Right ventricle myocardium superior (tissue), 1 donor: ENCODE data around the gene MIER3. TPM values are rescaled to one million over a fixed set of nuclear protein-coding genes. Genes with fewer than 3 reads are reported as not detected.
A peak's percentile ranks its signal among the peaks of the same experiment; 100 is the strongest.

Experiments used
- ATAC-seq: fragments of 200-7000 bp; cut with Tn5 transposase; one replicate; pipeline ENCODE4 v1.9.1; 2020; ENCODE audit warnings: mild to moderate bottlenecking; ENCODE audit not compliant: poor library complexity
- DNase-seq: peaks from one replicate; pipeline ENCODE4 v3.0.0-alpha.2; 2020
- intact Hi-C: fragments of 100-400 bp; cut with DNase I; formaldehyde crosslinking; loops from one replicate; pipeline ENCODE4 v1.11.2; 2022
- total RNA-seq: library from RNA; stranded (reverse); fragmentation: NEBNext Ultra II Directional; extraction: Animal tissue kit (Norgen Biotek cat#: 25700); gene quantifications from one replicate; pipeline ENCODE4 v1.2.1, GENCODE V29; 2021
- donor health status: DM: no; HTN: yes; CAD: no; lungs with severe emphysema.

Gene MIER3
- total RNA-seq, 1 donor from 2014 or later, result 14.7 TPM

DNA sequence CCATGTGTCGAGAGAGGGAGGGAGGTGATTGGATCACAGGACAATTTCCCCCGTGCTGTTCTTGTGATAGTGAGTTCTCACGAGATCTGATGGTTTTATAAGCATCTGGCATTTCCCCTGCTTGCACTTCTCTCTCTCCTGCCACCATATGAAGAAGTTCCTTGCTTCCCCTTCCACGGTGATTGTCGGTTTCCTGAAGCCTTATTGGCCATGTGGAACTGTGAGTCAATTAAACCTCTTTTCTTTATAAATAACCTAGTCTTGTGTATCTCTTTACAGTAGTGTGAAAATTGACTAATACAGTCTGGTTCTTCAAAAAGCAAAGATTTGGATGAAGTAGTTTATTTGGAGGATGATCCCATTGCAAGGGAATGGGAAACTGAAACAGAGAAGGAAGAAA, 11.3 kb upstream of the MIER3 start:
- no peak for DNase-seq
- no peak for ATAC-seq
- intact Hi-C loops, result no loop called here

DNA sequence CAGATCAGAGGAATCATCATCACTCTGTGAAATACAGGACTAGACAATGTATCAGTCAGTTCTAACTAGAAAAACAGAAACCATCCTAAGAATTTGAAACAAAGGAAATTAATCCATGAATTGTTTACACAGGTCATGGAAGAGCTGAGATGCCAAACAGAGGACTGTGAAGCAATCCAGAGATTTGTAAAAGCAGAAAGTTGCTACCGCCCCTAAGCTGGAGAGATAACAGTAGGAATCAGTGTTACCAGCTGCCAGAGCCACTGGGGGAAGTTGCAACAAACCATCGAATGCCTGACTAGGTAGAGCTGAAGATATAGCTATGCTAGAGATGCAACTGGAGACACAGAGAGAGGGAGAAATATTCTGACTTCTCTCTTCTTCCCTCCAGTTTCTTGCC, 10.4 kb upstream of the MIER3 start:
- DNase-seq (no peak), ATAC-seq (no peak)
- intact Hi-C loops, result no loop called here

DNA sequence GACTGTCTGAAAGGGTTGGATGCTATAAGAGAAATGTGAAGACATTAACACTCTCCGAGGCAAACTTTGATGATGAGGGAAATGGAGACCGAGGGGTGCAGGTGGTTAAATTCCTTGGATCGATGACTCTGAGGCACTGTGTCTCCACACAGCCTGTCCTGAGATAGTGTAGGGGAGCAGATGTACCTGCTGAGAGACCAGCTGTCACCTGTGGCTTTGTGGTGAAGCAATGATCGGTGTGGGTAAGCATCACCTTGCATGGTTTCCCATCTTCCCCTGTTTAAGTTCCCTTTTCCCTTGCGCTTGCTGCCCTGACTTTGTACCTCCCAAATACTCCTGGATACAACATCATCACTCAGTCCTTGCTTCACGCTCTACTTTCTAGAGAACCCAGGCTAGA, 9.8 kb upstream of the MIER3 start:
- intact Hi-C loops, result no loop called here
- DNase-seq (no peak), ATAC-seq (no peak)

DNA sequence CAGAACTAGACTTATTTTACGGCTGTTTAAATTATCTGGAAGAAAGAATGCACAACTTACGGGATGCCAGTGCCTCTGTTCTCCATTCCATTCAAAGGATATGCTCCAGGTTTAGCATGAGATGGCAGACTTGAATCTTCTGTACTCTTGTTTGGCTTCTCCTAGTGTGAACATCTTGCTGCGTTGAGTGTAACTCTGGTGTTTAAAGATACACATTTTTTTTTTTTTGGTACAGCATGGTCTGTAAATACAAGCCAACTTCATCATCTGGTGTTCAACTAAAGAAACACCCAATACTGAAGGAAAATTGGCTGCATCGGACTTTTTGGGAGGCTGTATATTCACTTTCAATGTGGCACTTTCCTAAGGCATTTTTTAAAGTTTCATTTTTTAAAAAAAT, 7.4 kb upstream of the MIER3 start:
- intact Hi-C loops, result loop anchor here (10.0 kb wide), 1 partner anchor 215 kb away; the partner anchor contains the start of gene GPBP1
- DNase-seq, result no peak
- no peak for ATAC-seq

DNA sequence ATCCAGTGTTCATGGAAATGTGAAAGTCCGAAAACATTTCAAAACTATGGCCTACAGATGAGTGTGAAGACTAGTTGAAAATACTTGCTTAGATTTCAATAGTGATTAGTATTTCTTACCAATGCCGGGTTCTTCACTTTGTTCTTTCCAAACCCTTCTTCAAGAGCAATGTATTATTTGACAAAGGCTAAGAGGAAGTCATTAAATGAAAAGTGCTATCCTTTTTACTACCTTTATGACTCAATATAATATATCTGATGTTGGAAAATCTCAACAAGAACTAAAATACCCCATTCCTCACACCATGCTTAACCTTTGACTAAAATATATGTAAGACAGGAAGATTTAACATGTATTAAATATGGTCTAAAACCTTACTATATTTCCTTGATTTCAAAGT, 6.7 kb upstream of the MIER3 start:
- DNase-seq (no peak), ATAC-seq (no peak)
- intact Hi-C loops, result loop anchor here (10.0 kb wide), 1 partner anchor 216 kb away; the partner anchor contains the start of gene GPBP1

DNA sequence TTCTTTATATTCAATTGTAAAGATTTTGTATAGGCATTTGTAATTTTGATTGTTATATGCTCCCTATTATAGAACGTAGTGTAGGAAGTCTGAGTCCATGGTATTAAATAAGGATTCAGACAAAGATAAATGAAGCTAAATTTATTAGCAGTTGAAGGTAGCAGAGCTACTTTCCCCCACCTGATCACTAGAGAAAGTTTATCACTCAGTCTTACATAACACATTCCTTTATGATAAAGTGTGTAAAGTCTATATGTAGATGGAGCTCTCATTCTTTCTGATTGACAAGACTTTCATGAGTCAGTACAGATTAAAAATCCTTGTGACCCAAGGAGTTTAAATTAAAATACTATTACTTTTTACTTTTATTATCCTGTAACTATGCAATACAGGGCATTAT, 2.3 kb upstream of the MIER3 start:
- DNase-seq, result no peak
- no peak for ATAC-seq
- intact Hi-C loops, result loop anchor here (10.0 kb wide), 1 partner anchor 221 kb away; the partner anchor contains the start of gene GPBP1

DNA sequence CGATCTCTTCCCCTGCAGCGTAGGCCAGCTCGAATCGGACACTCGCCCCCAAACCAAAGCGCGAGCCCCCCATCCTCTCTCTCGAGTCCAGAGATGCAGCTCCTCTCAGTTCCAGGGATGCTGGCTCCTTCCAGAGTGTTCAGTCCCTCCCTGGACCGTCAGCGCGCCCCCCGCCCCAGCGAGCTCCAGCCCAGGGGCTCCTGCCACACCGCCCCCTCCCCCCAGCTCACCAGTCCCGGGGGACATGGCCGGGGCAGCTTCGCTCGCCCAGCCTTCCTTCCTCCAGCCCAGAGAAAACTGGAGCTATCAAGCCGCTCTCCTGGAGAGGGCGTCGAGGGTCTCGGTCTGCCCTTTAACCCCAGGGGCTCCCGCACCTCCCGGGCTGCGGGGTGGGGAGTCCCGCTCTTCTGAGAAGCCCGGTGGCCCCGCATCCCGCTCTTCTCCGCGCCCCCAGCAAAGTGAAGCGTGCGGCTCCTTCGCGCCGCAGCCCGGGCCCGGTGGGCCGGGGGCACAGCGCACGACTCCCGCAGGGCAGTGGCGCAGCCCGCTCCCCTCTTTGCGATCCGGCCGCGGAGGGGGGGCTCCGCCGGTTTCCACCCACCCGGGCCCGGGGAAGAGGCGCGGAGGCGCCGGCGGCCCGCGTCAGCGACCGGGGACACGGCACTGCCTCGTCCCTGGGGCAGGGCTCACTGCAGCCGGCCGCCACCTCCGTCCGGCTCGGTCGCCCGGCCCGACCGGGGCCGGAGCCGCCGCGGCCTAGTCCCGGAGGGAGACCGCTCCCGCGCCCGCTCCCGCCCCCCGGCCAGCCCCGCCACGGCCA, 587 bp downstream of the MIER3 start:
- intact Hi-C loops, result loop anchor here (10.0 kb wide), 1 partner anchor 223 kb away; the partner anchor contains the start of gene GPBP1
- DNase-seq, result peak; percentile 43
- ATAC-seq, result peak; percentile 57

DNA sequence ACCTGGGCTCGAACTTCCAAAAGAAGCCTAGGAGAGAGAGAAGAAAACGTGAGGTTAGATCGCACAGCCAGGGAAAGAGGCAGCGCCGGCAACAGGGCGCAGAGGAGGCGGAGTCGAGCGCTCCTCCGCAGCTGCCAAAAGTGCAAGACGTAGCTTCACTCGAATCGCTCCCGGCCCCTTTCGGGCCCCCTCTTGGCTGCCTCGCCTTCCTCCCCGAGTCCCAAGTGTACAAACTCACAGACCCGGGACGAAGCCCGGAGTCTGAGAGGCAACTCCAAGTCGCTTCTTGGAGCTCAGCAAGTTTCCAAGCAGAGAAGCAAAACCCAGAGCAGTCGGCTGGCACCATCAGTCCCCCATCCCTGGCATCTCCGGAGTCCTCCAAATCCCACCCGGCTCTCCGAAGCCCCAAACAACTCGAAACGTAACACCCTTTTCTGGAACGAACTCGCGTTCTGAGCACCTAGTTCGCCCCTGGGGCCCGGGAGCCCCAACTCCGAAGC, 1.2 kb downstream of the MIER3 start:
- peak; percentile 84 for DNase-seq
- intact Hi-C loops, result loop anchor here (10.0 kb wide), 1 partner anchor 224 kb away; the partner anchor contains the start of gene GPBP1
- ATAC-seq, result peak; percentile 84

DNA sequence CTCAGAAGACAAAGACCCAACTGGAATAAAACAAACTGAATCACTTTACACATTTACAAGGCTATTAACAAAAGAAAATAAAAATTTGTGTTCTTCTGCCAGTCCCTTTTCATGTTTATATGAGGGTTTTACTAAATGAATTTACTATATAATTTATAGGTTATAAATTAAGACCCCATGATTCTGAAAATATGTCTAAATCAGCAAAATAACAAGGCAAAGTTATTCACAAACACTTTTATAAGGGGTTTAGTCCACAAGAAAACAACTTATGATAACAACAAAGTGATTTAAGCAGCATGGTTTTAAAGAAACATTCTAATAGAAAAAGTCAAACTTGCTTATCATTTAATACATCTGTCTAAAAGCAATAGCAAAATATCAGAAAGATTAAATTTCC, 4.9 kb downstream of the MIER3 start:
- no peak for DNase-seq
- no peak for ATAC-seq
- intact Hi-C loops, result no loop called here

DNA sequence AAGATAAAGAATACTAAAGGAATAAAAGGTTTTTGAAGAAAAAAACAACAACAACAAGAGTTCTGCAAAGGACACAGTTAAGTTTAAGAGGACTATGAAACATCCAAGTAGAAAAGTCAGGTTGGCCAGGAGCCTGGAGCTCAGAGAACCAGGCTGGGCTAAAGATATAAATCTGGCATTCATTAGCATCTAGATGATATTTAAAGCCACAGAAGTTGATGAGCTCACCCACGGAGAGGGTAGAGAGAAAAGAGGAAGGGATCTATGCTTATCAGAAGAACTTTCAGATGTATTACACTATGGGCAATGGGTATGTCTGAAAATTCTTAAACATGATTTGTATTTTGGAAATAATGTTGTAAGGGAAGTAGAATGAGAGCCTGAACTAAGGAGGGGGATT, 9.9 kb downstream of the MIER3 start:
- no peak for DNase-seq
- intact Hi-C loops, result no loop called here
- no peak for ATAC-seq

DNA sequence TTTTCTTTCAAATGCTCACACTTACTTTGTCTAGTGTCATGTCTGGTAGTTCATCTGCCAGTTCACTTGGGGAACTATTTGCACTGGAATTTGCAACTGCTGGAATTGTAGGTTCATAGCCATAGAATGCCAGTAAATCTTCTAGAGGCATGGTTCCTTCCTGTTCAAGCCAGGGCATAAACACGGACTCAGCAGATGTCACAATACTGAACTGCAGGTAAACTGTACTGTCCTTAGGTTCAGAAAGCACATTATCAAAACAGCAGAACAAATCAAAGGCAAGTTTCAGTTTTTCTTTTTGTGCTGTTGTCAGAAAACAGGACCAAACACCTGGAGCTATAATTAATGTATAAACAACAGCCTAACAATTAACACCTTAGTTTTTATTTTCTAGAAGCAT, 13.1 kb downstream of the MIER3 start:
- no peak for DNase-seq
- ATAC-seq, result no peak
- intact Hi-C loops, result no loop called here

DNA sequence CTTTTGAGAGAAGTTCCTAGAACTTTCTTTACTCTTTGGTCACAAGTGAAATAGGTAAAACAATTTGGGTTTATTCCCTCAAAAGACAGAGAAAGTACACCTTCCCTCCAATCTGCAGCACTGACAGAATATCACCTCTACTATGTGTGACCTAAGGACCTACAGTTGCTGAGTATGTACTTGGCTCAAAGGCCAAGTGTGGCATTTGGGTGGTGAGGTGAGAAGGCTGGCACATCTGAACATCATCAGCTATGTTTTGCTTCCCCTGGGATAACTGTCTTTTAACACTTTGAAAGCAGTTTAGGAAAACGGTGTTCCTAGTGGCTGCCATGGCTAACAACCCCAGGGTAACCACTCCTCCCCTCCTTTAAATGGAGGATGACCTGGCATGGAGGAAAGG, 17.6 kb downstream of the MIER3 start:
- ATAC-seq (peak; percentile 65), DNase-seq (no peak)
- intact Hi-C loops, result no loop called here

DNA sequence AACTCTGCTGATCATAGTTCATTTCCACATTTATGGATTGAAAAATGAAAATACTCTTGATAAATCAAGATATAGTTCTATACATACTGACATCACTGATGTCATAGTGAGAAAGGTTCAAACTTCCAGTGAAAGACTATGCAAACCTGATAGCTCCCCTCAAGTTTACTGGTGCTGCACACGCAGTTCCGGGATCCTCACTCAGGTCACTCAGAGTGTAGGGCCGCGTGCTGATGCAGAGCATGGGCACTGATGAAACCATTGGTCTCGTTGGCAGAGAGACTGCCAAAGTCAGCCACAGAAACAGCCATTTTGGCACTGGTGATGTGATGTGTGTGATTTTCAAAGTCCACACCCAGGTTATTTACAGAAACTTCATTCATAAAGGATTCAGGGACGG, 29.0 kb downstream of the MIER3 start:
- DNase-seq, result no peak
- intact Hi-C loops, result no loop called here
- no peak for ATAC-seq

DNA sequence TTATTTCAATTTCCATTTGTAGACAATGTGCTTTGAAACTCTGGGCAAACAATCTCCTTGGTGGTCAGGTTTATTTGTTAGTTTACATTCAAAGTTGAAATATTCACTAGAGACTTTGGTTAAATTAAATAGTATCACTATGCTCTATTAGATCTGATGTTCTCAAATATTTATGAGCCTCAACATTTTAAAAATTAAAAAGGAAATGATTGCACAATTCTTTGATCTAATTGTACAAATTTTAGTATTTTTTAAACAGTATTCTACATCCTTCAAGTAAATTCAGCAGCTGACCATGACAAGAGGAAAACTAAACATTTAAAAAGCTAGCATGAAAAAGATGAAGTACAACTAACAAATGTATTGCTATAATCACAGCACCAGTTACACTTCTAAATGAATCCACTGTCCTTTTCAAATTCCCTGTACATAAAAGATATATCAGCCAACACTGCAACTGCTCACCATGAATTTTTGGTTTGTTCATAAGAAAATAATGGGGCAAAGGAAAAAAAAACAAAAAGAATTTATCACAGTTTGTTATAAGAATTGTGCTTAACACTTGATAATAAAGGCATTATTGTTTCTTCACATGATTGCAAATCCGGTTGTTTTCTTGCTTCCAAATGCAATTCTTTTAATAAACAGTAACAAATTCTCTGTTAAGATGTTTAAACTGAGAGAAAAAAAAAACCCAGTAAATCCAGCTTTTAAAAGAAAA, 31.8 kb downstream of the MIER3 start:
- intact Hi-C loops, result no loop called here
- DNase-seq, result no peak
- ATAC-seq, result no peak

DNA sequence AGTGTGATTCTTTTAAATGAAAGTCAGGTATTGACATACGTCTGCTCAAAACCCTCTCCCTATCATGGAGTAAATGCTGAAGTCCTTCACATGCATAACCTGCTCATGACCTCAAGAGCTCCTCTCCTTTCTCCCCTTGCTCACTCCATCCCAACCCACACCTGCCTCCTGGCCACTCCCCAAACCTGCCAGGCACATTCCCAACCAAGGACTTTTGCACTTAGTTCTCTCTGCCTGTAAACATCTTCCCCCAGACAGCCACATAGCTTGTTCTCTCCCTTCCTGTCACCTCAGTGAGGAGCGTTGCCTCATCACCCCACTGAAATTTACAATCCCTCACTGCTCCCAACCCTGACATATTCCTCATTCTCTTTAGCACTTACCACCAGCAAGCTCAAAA, 33.9 kb downstream of the MIER3 start:
- ATAC-seq, result peak; percentile 39
- DNase-seq, result no peak
- intact Hi-C loops, result no loop called here

DNA sequence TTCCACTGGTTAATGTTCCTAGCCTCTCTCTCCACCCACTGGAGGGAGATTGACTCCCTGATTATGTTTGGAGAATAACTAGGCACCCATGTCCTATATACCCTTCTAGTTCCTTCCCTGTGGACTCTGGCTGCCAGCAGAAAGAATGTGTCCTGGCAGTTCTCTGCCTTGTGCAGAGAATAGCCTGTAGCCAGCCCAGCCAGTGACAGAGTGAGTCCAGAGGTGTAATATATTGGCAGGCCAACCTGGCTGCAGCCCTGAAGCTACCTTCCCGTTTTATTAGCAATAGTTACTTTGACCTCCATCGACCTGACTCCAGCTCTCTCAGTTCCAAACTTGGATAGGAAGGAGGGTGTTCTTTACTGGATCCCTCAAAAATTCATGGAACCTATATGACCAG, 34.4 kb downstream of the MIER3 start:
- DNase-seq (peak; percentile 55), ATAC-seq (peak; percentile 96)
- intact Hi-C loops, result no loop called here

DNA sequence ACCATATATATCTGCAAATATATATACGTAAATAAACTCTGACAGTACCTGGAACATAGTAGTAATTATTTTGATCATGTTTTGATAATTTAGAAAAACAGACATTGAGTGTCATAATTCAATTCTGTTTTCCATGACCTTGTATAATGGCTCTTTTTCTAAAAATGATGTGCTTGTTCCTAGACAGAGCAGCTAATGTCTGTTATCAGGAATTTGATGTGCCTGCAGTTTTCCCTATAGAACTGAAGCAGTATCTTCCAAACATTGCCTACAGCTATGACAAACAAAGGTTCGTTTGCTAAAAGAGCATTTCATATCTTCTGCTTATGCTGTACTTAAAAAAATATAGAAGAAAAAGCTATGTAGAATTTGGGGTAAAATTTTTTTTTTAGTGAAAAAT, 37.2 kb downstream of the MIER3 start:
- DNase-seq (no peak), ATAC-seq (no peak)
- intact Hi-C loops, result no loop called here

DNA sequence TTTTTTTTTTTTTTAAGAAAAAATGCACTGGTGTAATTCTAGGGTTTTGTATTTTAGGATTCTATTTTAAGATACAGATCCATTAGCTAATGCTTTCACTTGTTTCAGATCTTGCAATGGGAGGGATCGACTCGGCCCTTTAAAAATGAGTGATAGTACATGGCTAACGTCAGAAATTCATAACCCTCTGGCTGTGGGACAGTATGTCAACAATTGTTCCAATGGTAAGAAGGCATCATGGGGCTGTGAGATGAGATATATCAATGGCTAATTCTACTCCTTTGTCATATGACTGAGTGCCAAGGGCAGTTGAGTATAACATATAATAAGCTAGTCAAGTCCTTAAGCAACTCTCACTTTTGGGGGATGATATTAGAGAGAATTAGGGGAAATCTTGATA, 38.2 kb downstream of the MIER3 start:
- ATAC-seq (no peak), DNase-seq (no peak)
- intact Hi-C loops, result no loop called here

DNA sequence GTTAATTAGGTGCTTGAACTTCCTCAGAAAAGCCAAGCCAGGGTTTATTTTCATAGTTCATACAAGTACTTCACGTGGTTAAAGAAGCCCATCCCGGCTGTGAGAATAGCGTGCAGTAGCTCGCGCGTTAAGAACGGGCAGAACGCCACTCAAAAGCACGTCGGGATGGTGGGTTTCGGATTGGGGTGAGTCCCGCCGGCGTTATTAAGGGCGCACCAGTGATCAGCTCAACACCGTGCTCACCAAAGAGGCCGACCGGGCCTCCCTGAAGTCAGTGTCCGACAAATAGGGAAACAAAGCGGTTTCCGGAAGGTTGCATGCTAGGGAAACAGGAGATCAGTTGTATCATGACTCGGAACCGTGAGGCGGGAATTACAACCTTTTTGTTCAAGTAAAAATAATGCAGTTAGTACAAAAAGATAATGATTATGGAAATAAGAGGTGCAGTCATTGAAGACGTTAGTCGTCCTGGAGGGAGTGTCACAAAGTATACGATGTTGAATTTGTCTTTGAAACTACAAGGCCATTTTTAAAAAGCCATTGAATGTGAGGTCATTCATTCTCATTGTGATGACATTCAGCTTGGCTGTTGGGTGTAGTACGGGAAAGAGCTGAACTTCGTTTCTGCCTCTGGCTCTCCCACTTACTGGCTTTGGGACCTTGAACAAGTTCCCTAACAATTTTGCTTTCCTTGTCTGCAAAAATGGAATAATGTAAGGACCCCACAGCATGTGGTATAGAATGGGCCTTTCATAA, 41.5 kb downstream of the MIER3 start:
- DNase-seq, result peak; percentile 69
- ATAC-seq, result peak; percentile 18
- intact Hi-C loops, result no loop called here
